GM21423 (cell line): ENCODE measurements around the gene VMAC.
A peak's percentile ranks its signal among the peaks of the same experiment; 100 is the strongest.
"Not testable (repeated sequence)": the region's sequence is repeated elsewhere in the genome, so short reads cannot be mapped to it uniquely, and the experiment has no call there.

Experiments used
- ATAC-seq: cut with Tn5 transposase; IDR thresholded peaks from one replicate; pipeline ENCODE4 v1.9.1; 2021; ENCODE audit warnings: mild to moderate bottlenecking, moderate library complexity; ENCODE audit not compliant: unreplicated experiment

The VMAC gene

GRCh38 chr19:5904352-5905113 is at the start of gene VMAC:
Gene VMAC (plus strand): TSS chr19:5904872. CDS start chr19:5904891, 19 bp downstream.
- ATAC-seq, result peak; percentile 81

GRCh38 chr19:5855151-5855550 is 49.5 kb upstream of the VMAC start:
- ATAC-seq, result not testable (repeated sequence)

- no peak for ATAC-seq
These were observed 47.2 kb upstream of the VMAC start for GRCh38 chr19:5857203-5858081.

GRCh38 chr19:5863030-5863665 is 41.5 kb upstream of the VMAC start:
- no peak for ATAC-seq

- no peak for ATAC-seq
These were observed 40.5 kb upstream of the VMAC start for GRCh38 chr19:5864013-5864720.

- ATAC-seq, result no peak
These were observed 39.8 kb upstream of the VMAC start for GRCh38 chr19:5864725-5865486.

GRCh38 chr19:5865772-5866171 is 38.9 kb upstream of the VMAC start:
- no peak for ATAC-seq

GRCh38 chr19:5867201-5868136 is 37.2 kb upstream of the VMAC start:
- no peak for ATAC-seq

- ATAC-seq, result no peak
These were observed 33.7 kb upstream of the VMAC start for GRCh38 chr19:5870986-5871394.

- no peak for ATAC-seq
These were observed 31.0 kb upstream of the VMAC start for GRCh38 chr19:5873617-5874199.

GRCh38 chr19:5874496-5874895 is 30.2 kb upstream of the VMAC start:
- ATAC-seq, result not testable (repeated sequence)

GRCh38 chr19:5877427-5877826 is 27.2 kb upstream of the VMAC start:
- no peak for ATAC-seq

- no peak for ATAC-seq
These were observed 26.8 kb upstream of the VMAC start for GRCh38 chr19:5877882-5878281.

- no peak for ATAC-seq
These were observed 24.5 kb upstream of the VMAC start for GRCh38 chr19:5880196-5880595.

GRCh38 chr19:5880604-5881078 is 24.0 kb upstream of the VMAC start:
- no peak for ATAC-seq

GRCh38 chr19:5881543-5882299 is 23.0 kb upstream of the VMAC start:
- ATAC-seq, result no peak

GRCh38 chr19:5882421-5882968 is 22.2 kb upstream of the VMAC start:
- no peak for ATAC-seq
